A549 (cell line): ENCODE data around the gene CHPF2.

ENCODE experiments used
- EP300 ChIP-seq, 2 experiments: fragments of >200 bp; sonication (Bioruptor Twin); formaldehyde crosslinking; IDR thresholded peaks; 2 replicates in 1 of 2; 3 replicates in 1 of 2; pipeline ENCODE4 v1.6.1; 2016 to 2017
- GATA3 ChIP-seq: IDR thresholded peaks from 2 replicates; pipeline ENCODE4 v1.6.1; 2012; ENCODE audit warnings: borderline replicate concordance
- NR3C1 ChIP-seq: fragments of >200 bp; sonication (Bioruptor Twin); formaldehyde crosslinking; IDR thresholded peaks from 3 replicates; pipeline ENCODE4 v1.6.1; 2017
- PHF8 ChIP-seq: fragments of 200-600 bp; sonication (generic); IDR thresholded peaks from 2 replicates; pipeline ENCODE4 v1.6.1; 2016; ENCODE audit warnings: low read depth, mild to moderate bottlenecking, antibody characterized with exemption, moderate library complexity, borderline replicate concordance
- TF ChIP-seq, protein P1 (sequence below): fragments of >200 bp; sonication (Bioruptor Twin); formaldehyde crosslinking; IDR thresholded peaks from 3 replicates; pipeline ENCODE4 v1.5.1; 2016
- TF ChIP-seq, protein P2 (sequence below): fragments of 450-650 bp; IDR thresholded peaks from 2 replicates; pipeline ENCODE4 v1.6.1; 2014; ENCODE audit warnings: antibody characterized with exemption
- TF ChIP-seq, protein P3 (sequence below): fragments of 200-600 bp; sonication (generic); IDR thresholded peaks from 2 replicates; pipeline ENCODE4 v1.6.1; 2016; ENCODE audit warnings: antibody characterized with exemption, mild to moderate bottlenecking, moderate library complexity
- TF ChIP-seq, protein P4 (sequence below): fragments of 250-450 bp; sonication (Bioruptor Pico); IDR thresholded peaks from 2 replicates; pipeline ENCODE4 v1.5.0; 2020; ENCODE audit warnings: low read depth, mild to moderate bottlenecking, moderate library complexity

DNA sequence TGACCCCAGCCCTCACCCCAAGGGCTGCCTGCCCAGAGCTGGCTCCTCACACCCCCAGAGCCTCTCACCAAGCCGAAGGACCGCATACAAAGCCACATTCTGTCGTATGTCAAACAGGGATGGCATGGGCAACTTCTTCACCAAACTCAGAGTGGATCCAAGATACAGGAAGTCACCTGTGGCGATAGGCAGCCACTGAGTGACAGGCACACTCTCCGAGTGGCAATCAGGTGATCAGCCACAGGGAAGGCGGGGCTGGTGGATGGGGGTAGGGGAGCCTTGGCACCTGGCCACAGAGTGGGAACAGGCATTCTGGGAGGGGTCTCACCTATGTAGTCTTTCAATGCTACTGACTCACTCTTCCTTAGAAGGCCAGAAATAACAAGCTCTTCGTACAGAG is 38.1 kb upstream of the CHPF2 start:
- TF ChIP-seq, protein P1, sequence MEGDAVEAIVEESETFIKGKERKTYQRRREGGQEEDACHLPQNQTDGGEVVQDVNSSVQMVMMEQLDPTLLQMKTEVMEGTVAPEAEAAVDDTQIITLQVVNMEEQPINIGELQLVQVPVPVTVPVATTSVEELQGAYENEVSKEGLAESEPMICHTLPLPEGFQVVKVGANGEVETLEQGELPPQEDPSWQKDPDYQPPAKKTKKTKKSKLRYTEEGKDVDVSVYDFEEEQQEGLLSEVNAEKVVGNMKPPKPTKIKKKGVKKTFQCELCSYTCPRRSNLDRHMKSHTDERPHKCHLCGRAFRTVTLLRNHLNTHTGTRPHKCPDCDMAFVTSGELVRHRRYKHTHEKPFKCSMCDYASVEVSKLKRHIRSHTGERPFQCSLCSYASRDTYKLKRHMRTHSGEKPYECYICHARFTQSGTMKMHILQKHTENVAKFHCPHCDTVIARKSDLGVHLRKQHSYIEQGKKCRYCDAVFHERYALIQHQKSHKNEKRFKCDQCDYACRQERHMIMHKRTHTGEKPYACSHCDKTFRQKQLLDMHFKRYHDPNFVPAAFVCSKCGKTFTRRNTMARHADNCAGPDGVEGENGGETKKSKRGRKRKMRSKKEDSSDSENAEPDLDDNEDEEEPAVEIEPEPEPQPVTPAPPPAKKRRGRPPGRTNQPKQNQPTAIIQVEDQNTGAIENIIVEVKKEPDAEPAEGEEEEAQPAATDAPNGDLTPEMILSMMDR, result no peak
- TF ChIP-seq PHF8 (no peak), GATA3 (no peak), EP300 (IDR thresholded peaks at IDR 0.05) (no peak), NR3C1 (no peak)
- TF ChIP-seq, protein P2, sequence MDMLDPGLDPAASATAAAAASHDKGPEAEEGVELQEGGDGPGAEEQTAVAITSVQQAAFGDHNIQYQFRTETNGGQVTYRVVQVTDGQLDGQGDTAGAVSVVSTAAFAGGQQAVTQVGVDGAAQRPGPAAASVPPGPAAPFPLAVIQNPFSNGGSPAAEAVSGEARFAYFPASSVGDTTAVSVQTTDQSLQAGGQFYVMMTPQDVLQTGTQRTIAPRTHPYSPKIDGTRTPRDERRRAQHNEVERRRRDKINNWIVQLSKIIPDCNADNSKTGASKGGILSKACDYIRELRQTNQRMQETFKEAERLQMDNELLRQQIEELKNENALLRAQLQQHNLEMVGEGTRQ, result no peak
- TF ChIP-seq, protein P3, sequence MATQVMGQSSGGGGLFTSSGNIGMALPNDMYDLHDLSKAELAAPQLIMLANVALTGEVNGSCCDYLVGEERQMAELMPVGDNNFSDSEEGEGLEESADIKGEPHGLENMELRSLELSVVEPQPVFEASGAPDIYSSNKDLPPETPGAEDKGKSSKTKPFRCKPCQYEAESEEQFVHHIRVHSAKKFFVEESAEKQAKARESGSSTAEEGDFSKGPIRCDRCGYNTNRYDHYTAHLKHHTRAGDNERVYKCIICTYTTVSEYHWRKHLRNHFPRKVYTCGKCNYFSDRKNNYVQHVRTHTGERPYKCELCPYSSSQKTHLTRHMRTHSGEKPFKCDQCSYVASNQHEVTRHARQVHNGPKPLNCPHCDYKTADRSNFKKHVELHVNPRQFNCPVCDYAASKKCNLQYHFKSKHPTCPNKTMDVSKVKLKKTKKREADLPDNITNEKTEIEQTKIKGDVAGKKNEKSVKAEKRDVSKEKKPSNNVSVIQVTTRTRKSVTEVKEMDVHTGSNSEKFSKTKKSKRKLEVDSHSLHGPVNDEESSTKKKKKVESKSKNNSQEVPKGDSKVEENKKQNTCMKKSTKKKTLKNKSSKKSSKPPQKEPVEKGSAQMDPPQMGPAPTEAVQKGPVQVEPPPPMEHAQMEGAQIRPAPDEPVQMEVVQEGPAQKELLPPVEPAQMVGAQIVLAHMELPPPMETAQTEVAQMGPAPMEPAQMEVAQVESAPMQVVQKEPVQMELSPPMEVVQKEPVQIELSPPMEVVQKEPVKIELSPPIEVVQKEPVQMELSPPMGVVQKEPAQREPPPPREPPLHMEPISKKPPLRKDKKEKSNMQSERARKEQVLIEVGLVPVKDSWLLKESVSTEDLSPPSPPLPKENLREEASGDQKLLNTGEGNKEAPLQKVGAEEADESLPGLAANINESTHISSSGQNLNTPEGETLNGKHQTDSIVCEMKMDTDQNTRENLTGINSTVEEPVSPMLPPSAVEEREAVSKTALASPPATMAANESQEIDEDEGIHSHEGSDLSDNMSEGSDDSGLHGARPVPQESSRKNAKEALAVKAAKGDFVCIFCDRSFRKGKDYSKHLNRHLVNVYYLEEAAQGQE, result no peak
- TF ChIP-seq, protein P4, sequence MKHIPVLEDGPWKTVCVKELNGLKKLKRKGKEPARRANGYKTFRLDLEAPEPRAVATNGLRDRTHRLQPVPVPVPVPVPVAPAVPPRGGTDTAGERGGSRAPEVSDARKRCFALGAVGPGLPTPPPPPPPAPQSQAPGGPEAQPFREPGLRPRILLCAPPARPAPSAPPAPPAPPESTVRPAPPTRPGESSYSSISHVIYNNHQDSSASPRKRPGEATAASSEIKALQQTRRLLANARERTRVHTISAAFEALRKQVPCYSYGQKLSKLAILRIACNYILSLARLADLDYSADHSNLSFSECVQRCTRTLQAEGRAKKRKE (CRISPR knock-in tag), result no peak
